VCaP (cell line): ENCODE data around the gene FAM135A.

ENCODE experiments used
- H3K27ac ChIP-seq: fragments of 450-650 bp; 2 replicates; pipeline ENCODE4 v1.5.1; 2017
- CTCF ChIP-seq: fragments of 450-650 bp; conservative IDR thresholded peaks from 2 replicates; pipeline ENCODE4 v1.5.1; 2017; ENCODE audit warnings: mild to moderate bottlenecking, moderate library complexity

FAM135A gene

GRCh38 chr6:70375882-70376281 lies 37.4 kb upstream of the FAM135A start:
- H3K27ac ChIP-seq, result no peak overlapping the region
- TF ChIP-seq CTCF, result no peak

- H3K27ac ChIP-seq, result no peak overlapping the region
- no peak for TF ChIP-seq CTCF
Observed at GRCh38 chr6:70376628-70377027, 36.7 kb upstream of the FAM135A start.

GRCh38 chr6:70377372-70377771 lies 35.9 kb upstream of the FAM135A start:
- no peak for TF ChIP-seq CTCF
- no peak overlapping the region for H3K27ac ChIP-seq

- H3K27ac ChIP-seq, result no peak overlapping the region
- TF ChIP-seq CTCF, result no peak
Observed at GRCh38 chr6:70379473-70380013, 33.8 kb upstream of the FAM135A start.

- TF ChIP-seq CTCF, result no peak
- no peak overlapping the region for H3K27ac ChIP-seq
Observed at GRCh38 chr6:70380252-70380651, 33.1 kb upstream of the FAM135A start.

- no peak overlapping the region for H3K27ac ChIP-seq
- no peak for TF ChIP-seq CTCF
Observed at GRCh38 chr6:70380771-70381416, 32.4 kb upstream of the FAM135A start.

- TF ChIP-seq CTCF, result no peak
- no peak overlapping the region for H3K27ac ChIP-seq
Observed at GRCh38 chr6:70381417-70381782, 31.9 kb upstream of the FAM135A start.
